ENCODE data around the gene PLCXD1.
"Not testable (repeated sequence)": the region's sequence is repeated elsewhere in the genome, so short reads cannot be mapped to it uniquely, and the experiment has no call there.

PLCXD1 gene

GRCh38 chrX:281166-281999, at the start of gene PLCXD1:
TSS of gene PLCXD1 (plus strand) at chrX:281381. CDS start at chrX:284188, 2,807 bp downstream.
- DNase-seq, result no peak

GRCh38 chrX:231637-232277, 49.4 kb upstream of the PLCXD1 start:
- DNase-seq, result not testable (repeated sequence)

DNA sequence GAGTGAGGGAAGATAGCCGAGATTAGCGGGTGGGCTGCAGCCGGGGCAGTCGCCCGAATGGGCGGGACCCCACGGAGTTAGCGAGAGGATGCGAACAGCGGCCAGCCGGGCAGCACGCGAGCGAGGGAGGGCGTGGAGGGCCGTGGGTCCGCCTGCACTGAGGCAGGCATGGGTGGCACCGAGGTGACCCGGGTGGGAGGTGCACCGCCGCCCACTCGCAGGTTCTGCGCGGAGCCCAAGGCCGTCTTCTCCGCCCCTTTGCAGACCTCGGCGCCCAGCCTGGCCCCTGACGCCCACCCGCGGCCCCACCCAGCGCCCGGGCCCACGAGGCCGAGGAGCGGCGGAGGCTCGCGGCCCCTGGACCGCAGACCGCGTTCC, 48.9 kb upstream of the PLCXD1 start:
- DNase-seq, result not testable (repeated sequence)

DNA sequence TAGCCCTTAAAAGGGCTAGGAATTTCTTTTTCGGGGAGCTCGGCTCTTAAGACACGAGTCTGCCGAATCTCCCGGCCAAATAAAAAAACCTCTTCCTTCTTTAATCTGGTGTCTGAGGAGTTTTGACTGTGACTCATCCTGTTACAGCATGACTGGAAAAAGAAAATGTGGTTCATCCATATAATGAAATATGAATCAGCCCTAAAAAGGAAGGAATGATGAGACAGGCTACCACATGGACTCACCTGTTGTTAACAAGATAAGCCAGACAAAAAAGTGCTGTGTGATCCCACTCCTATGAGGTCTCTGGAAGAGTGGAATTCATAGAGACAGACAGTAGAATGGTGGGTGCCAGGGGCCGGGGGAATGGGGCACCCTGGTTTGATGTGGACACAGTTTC, 45.0 kb upstream of the PLCXD1 start:
- not testable (repeated sequence) for DNase-seq

DNA sequence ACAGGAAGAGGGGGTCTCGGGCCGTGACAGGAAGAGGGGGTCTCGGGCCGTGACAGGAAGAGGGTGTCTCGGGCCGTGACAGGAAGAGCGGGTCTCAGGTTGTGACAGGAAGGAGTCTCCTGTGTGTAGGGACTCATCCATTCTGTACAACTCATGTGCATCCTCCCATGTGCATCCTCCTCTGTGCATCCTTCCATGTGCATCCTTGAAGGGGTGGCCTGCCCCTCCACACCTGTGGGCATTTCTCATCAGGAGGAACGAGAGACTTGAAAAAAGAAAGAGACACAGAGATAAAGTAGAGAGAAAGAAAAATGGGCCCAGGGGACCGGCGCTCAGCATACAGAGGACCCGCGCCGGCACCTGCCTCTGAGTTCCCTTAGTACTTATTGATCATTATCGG, 30.2 kb upstream of the PLCXD1 start:
- DNase-seq, result no peak

DNA sequence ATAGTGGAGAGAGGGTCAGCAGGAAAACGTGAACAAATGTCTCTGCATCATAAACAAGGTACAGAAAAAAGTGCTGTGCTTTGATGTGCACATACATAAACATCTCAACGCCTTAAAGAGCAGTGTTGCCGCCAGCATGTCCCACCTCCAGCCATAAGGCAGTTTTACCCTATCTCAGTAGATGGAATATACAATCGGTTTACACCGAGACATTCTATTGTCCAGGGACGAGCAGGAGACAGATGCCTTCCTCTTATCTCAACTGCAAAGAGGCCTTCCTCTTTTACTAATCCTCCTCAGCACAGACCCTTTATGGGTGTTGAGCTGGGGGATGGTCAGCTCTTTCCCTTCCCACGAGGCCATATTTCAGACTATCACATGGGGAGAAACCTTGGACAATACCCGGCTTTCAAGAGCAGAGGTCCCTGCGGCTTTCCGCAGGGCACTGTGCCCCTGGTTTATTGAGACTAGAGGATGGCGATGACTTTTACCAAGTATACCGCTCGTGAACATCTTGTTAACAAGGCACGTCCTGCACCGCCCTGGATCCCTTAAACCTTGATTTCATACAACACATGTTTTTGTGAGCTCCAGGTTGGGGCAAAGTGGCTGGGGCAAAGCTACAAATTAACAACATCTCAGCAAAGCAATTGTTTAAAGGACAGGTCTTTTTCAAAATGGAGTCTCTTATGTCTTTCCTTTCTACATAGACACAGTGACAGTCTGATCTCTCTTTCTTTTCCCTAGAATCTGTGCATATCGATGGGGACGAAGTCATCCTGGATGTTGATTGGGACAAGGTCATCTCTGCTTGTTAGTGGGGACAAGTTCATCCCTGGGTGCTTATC, 29.6 kb upstream of the PLCXD1 start:
- not testable (repeated sequence) for DNase-seq

GRCh38 chrX:252244-252956, 28.8 kb upstream of the PLCXD1 start:
- no peak for DNase-seq

DNA sequence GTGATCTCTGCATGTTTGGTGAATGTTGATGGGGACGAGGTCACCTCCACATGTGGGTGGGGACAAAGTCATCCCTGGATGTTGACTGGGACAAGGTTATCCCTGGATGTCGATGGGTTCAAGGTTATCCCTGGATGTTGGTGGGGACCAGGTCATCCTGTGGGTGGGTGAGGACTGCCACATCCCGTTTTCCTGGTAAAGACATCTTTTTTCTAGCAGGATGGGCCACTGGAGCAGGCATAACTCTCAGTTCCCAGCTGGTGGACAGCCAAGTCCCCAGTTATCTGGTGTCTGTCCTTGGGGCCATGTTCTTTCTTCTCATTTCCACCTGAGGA, 28.3 kb upstream of the PLCXD1 start:
- no peak for DNase-seq

GRCh38 chrX:253451-254297, 27.5 kb upstream of the PLCXD1 start:
- DNase-seq, result no peak

- no peak for DNase-seq
These were observed 26.5 kb upstream of the PLCXD1 start for GRCh38 chrX:254630-255215.

- no peak for DNase-seq
These were observed 25.3 kb upstream of the PLCXD1 start for GRCh38 chrX:255923-256331.

DNA sequence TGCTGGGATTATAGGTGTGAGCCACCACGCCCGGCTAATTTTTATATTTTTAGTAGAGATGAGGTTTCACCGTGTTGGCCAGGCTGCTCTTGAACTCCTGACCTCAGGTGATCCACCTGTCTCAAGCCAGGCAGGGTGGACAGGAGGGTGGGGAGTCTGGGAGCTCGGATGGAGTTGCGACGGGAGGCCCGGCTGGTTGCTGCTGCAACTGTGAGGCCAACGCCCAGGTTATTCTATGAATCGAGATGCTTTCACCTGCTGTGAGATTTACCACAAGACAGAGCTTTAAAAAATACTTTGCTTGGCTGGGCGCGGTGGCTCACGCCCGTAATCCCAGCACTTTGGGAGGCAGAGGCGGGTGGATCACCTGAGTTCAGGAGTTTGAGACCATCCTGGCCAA, 24.1 kb upstream of the PLCXD1 start:
- not testable (repeated sequence) for DNase-seq

- no peak for DNase-seq
These were observed 23.4 kb upstream of the PLCXD1 start for GRCh38 chrX:257681-258289.

- DNase-seq, result no peak
These were observed 22.7 kb upstream of the PLCXD1 start for GRCh38 chrX:258291-259040.

GRCh38 chrX:259692-260355, 21.4 kb upstream of the PLCXD1 start:
- no peak for DNase-seq

GRCh38 chrX:261167-261918, 19.8 kb upstream of the PLCXD1 start:
- no peak for DNase-seq

DNA sequence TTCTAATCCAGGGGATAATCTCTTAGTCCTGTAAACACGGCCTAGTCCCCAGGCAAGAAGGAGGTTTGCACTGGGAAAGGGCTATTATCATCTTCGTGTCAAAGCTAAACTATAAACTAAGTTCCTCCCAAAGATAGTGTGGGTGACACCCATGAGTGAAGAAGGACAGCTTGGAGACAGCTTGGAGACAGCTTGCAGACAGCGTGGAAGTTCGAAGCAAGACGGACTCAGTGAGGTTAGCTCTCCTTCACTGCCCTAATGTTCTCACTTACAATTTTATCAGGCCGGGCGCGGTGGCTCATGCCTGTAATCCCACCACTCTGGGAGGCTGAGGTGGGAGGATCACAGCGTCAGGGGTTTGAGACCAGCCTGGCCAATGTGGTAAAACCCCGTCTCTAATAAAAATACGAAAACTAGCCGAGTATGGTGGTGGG, 19.2 kb upstream of the PLCXD1 start:
- no peak for DNase-seq

DNA sequence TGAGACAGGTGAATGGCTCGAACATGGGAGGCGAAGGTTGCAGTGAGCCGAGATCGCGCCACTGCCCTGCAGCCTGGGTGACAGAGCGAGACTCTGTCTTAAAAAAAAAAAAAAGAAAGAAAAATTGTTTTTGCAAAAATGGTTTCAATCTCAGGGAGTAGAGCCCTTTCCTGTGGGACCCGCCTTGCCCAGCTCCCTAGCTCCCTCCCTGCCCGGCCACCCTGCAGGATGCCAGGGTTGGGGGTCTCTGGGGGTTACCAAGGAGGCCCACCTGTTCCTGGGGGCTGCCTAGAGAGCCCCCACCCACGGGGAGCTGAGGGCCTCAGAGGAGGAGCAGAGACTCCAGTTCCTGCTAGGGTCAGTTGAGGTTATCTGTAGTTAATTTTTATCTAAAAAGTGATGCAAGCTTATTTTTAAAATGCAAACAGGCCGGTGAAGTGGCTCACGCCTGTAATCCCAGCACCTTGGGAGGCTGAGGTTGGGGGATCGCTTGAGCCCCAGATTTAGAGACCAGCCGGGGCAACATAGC, 18.7 kb upstream of the PLCXD1 start:
- DNase-seq, result no peak

- DNase-seq, result not testable (repeated sequence)
These were observed 17.2 kb upstream of the PLCXD1 start for GRCh38 chrX:264006-264405.

All from NCI-H2171 treated with DMSO at 0.1 percent for 48 hours (cell line).